Mesothelial cell of epicardium (in vitro differentiated cells): Measurements from ENCODE around the gene USP20. TPM values are rescaled to one million over a fixed set of nuclear protein-coding genes. Genes with fewer than 3 reads are reported as not detected.
"Not testable (repeated sequence)": the region's sequence is repeated elsewhere in the genome, so short reads cannot be mapped to it uniquely, and the experiment has no call there.

Experiments
- DNase-seq, 2 experiments: peaks; one replicate each; pipeline ENCODE4 v3.0.0; 2021; ENCODE audit warnings: low spot score in 2 of 2; ENCODE audit not compliant: unreplicated experiment in 2 of 2
- H3K27ac Mint-ChIP-seq: 2 replicates; pipeline ENCODE4 v1.8.0; 2021; ENCODE audit warnings: mixed read lengths
- H3K27me3 Mint-ChIP-seq: 2 replicates; pipeline ENCODE4 v1.8.0; 2021; ENCODE audit warnings: low read depth, mixed read lengths
- H3K36me3 Mint-ChIP-seq: 2 replicates; pipeline ENCODE4 v1.8.0; 2021; ENCODE audit warnings: mixed read lengths
- H3K4me1 Mint-ChIP-seq: 2 replicates; pipeline ENCODE4 v1.8.0; 2021; ENCODE audit warnings: mixed read lengths
- H3K4me3 Mint-ChIP-seq: 2 replicates; pipeline ENCODE4 v1.8.0; 2021; ENCODE audit warnings: mild to moderate bottlenecking, moderate library complexity, mixed read lengths
- H3K9me3 Mint-ChIP-seq: 2 replicates; pipeline ENCODE4 v1.8.0; 2021; ENCODE audit warnings: mixed read lengths
- CTCF ChIP-seq: fragments of 200-600 bp; sonication (generic); IDR thresholded peaks from one replicate; pipeline ENCODE4 v1.5.0; 2021; ENCODE audit warnings: antibody characterized with exemption; ENCODE audit not compliant: unreplicated experiment
- total RNA-seq: library from RNA; stranded (reverse); gene quantifications from 3 replicates; pipeline ENCODE4 v1.2.1, GENCODE V29; 2021

Gene USP20
- total RNA-seq: 47.1 to 49.0 TPM (median 47.7 TPM) in 3 replicates

GRCh38 chr9:129835128-129835859 is at the start of gene USP20, which contains the start of gene C9orf78:
USP20 (plus strand) TSS chr9:129835458; CDS start chr9:129852556, 17,098 bp downstream.
C9orf78 (minus strand) TSS chr9:129835275; CDS start chr9:129835221, 54 bp downstream.
- H3K4me1 Mint-ChIP-seq: peaks cover 34% of the 10 kb centered on the region
- H3K4me3 Mint-ChIP-seq: peak within 1 kb of the TSS; percentile 99
- peaks cover 14% of the 10 kb centered on the region for H3K36me3 Mint-ChIP-seq
- H3K27ac Mint-ChIP-seq: peak within 1 kb of the TSS; percentile 99
- TF ChIP-seq CTCF: no peak
- no peaks in the 10 kb centered on the region for H3K9me3 Mint-ChIP-seq
- no peaks in the 10 kb centered on the region for H3K27me3 Mint-ChIP-seq
- DNase-seq: peak; percentile 98 to 99

GRCh38 chr9:129785866-129786265 is 49.4 kb upstream of the USP20 start:
- Mint-ChIP-seq H3K27me3 (peaks cover 36% of the 10 kb centered on the region), H3K4me1 (peaks cover 5% of the 10 kb centered on the region), H3K27ac (no peak overlapping the region), H3K36me3 (no peaks in the 10 kb centered on the region), H3K9me3 (no peaks in the 10 kb centered on the region), H3K4me3 (no peak overlapping the region)
- DNase-seq: no peak
- TF ChIP-seq CTCF: no peak

- no peak overlapping the region for H3K27ac Mint-ChIP-seq
- H3K4me3 Mint-ChIP-seq: no peak overlapping the region
- no peaks in the 10 kb centered on the region for H3K36me3 Mint-ChIP-seq
- peaks cover 36% of the 10 kb centered on the region for H3K27me3 Mint-ChIP-seq
- peaks cover 5% of the 10 kb centered on the region for H3K4me1 Mint-ChIP-seq
- no peak for TF ChIP-seq CTCF
- H3K9me3 Mint-ChIP-seq: no peaks in the 10 kb centered on the region
- no peak for DNase-seq
These were observed 48.8 kb upstream of the USP20 start for GRCh38 chr9:129786481-129786880.

- Mint-ChIP-seq H3K4me3 (no peak overlapping the region), H3K27me3 (peaks cover 41% of the 10 kb centered on the region), H3K36me3 (no peaks in the 10 kb centered on the region), H3K4me1 (no peaks in the 10 kb centered on the region), H3K9me3 (no peaks in the 10 kb centered on the region), H3K27ac (no peak overlapping the region)
- no peak for DNase-seq
- no peak for TF ChIP-seq CTCF
These were observed 40.7 kb upstream of the USP20 start for GRCh38 chr9:129794549-129794948.

GRCh38 chr9:129796029-129796428 is 39.2 kb upstream of the USP20 start:
- H3K27me3 Mint-ChIP-seq: peaks cover 36% of the 10 kb centered on the region
- H3K4me1 Mint-ChIP-seq, H3K27ac Mint-ChIP-seq: not testable (repeated sequence)

GRCh38 chr9:129798973-129799372 is 36.3 kb upstream of the USP20 start:
- no peaks in the 10 kb centered on the region for H3K9me3 Mint-ChIP-seq
- no peak for TF ChIP-seq CTCF
- H3K36me3 Mint-ChIP-seq: no peaks in the 10 kb centered on the region
- H3K27ac Mint-ChIP-seq: no peak overlapping the region
- no peak for DNase-seq
- peaks cover 24% of the 10 kb centered on the region for H3K27me3 Mint-ChIP-seq
- H3K4me1 Mint-ChIP-seq: peaks cover 2% of the 10 kb centered on the region
- H3K4me3 Mint-ChIP-seq: no peak overlapping the region

More at GRCh38 chr9:129796029-129796428, 39.2 kb upstream of the USP20 start:
- not testable (repeated sequence) for H3K4me3 Mint-ChIP-seq, DNase-seq, H3K9me3 Mint-ChIP-seq, H3K36me3 Mint-ChIP-seq
